GM19193 (cell line): ENCODE data around the gene CYP51A1.

Experiments used
- POLR2A ChIP-seq: IDR thresholded peaks from 4 replicates; pipeline ENCODE4 v1.6.1; 2011; ENCODE audit not compliant: insufficient read depth, insufficient read length; ENCODE audit errors: extremely low read depth

Gene CYP51A1

GRCh38 chr7:92076509-92076908 lies 57.8 kb downstream of the CYP51A1 start:
- no peak for TF ChIP-seq POLR2A

DNA sequence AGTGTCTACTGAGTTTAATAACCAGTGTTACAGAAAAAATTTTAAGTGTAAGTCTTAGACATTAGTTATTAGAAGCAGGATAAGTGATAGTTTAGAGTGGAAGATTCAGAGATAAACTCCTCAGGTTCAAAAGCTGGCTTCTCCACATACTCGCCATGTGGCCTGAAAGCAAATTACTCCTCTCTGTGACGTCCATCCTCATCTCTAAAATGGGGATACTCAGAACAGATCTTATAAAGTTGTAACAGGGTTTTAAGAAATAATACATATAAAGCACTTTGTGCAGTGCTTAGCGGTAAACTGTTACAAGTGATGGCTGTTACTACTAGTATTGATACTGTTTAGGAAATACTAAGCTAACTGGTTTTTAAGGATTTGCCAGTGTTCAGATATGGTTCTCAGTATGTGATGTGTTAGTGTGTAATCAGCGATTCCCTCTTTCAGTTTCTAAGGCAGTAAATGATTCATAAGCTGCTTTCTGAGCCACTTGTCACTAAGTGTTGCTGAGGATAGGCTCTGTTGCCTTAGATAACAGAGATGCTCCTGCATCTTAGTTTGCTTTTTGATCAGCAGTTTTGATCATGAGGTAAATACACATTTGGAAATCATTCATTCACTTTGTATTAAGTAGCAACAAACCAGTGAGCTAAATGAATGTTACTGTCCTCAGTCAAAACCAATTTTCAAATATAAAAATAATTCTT lies 58.7 kb downstream of the CYP51A1 start:
- TF ChIP-seq POLR2A, result no peak

GRCh38 chr7:92072708-92073107 lies 61.6 kb downstream of the CYP51A1 start:
- TF ChIP-seq POLR2A, result no peak

GRCh38 chr7:92072121-92072520 lies 62.2 kb downstream of the CYP51A1 start:
- no peak for TF ChIP-seq POLR2A

- TF ChIP-seq POLR2A, result no peak
These were observed 63.2 kb downstream of the CYP51A1 start for GRCh38 chr7:92071032-92071431.

DNA sequence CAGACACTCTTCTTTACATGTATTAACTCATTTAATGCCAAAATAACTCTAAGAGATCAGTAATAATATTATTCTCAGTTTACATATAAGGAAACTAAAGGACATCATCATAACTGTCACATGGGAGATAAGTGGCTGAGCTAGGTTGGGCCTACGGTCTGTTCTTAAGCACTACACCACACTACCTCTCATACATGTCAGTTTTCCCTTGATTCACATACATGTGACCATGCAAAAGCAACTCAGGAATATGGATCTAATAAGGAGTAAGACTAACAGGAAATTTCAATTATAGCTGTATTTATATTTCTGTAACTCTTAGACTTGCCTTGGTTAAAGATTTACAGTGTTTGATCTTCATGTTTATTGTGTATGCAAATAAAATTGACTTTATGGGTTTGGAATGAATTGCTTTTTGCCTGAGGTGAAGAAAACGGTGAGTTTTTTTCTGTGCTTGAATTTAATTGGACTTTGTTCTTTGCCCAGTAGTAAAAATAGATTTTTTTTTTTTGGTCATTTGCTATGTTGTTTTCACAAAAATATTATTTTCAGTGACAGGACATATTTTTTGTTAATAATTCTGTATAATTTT lies 69.7 kb downstream of the CYP51A1 start:
- TF ChIP-seq POLR2A, result no peak
